BE2C (cell line): ENCODE data around the gene C1QB.

Experiments
- DNase-seq: peaks from one replicate; pipeline ENCODE4 v3.0.0-alpha.2; 2020
- H3K27me3 ChIP-seq: fragments of 250-450 bp; sonication (Bioruptor Pico); 2 replicates; pipeline ENCODE4 v1.5.1; 2020; ENCODE audit warnings: mild to moderate bottlenecking
- H3K36me3 ChIP-seq: fragments of 250-450 bp; sonication (Bioruptor Pico); 2 replicates; pipeline ENCODE4 v1.5.1; 2020; ENCODE audit warnings: mild to moderate bottlenecking
- H3K4me1 ChIP-seq: fragments of 250-450 bp; sonication (Bioruptor Pico); 2 replicates; pipeline ENCODE4 v1.5.1; 2020
- H3K4me3 ChIP-seq: 2 replicates; pipeline ENCODE4 v1.5.1; 2011; ENCODE audit warnings: low read depth, low read length
- H3K9me3 ChIP-seq: fragments of 250-450 bp; sonication (Bioruptor Pico); 2 replicates; pipeline ENCODE4 v1.5.1; 2020
- TF ChIP-seq, protein P1 (sequence below): IDR thresholded peaks from 2 replicates; pipeline ENCODE4 v1.5.1; 2012; ENCODE audit warnings: mild to moderate bottlenecking, low read depth, low read length

C1QB gene

GRCh38 chr1:22676916-22677583 lies 24.0 kb downstream of the C1QB start:
- no peaks in the 10 kb centered on the region for H3K36me3 ChIP-seq
- no peaks in the 10 kb centered on the region for H3K9me3 ChIP-seq
- H3K27me3 ChIP-seq = no peaks in the 10 kb centered on the region
- TF ChIP-seq, protein P1, sequence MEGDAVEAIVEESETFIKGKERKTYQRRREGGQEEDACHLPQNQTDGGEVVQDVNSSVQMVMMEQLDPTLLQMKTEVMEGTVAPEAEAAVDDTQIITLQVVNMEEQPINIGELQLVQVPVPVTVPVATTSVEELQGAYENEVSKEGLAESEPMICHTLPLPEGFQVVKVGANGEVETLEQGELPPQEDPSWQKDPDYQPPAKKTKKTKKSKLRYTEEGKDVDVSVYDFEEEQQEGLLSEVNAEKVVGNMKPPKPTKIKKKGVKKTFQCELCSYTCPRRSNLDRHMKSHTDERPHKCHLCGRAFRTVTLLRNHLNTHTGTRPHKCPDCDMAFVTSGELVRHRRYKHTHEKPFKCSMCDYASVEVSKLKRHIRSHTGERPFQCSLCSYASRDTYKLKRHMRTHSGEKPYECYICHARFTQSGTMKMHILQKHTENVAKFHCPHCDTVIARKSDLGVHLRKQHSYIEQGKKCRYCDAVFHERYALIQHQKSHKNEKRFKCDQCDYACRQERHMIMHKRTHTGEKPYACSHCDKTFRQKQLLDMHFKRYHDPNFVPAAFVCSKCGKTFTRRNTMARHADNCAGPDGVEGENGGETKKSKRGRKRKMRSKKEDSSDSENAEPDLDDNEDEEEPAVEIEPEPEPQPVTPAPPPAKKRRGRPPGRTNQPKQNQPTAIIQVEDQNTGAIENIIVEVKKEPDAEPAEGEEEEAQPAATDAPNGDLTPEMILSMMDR = no peak
- DNase-seq = no peak
- H3K4me3 ChIP-seq = no peak overlapping the region
- no peaks in the 10 kb centered on the region for H3K4me1 ChIP-seq

GRCh38 chr1:22677931-22678896 lies 25.2 kb downstream of the C1QB start:
- Histone ChIP-seq H3K27me3 (no peaks in the 10 kb centered on the region), H3K36me3 (no peaks in the 10 kb centered on the region), H3K4me3 (no peak overlapping the region), H3K4me1 (no peaks in the 10 kb centered on the region), H3K9me3 (no peaks in the 10 kb centered on the region)
- DNase-seq = no peak
- TF ChIP-seq, protein P1 = no peak

DNA sequence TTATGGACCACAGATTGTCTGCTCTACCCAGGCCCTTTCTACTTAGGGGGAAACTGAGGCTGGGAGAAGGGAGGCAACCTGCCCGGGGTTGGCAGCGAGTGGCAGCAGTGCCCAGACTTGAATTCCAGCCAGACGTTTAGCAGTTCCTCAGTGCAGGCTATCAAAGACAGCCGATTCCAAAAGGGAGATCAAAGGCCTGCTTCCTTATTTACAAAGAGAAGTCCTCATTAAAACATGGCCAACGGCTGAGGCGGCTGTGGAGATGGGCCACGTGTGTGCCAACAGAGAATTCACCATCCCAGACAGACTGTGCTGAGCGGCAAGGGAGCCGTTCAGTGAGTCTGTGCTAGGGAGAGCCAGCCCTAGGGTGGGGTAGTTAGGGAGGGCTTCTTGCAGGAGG lies 27.7 kb downstream of the C1QB start:
- H3K9me3 ChIP-seq = no peaks in the 10 kb centered on the region
- H3K36me3 ChIP-seq = no peaks in the 10 kb centered on the region
- H3K4me1 ChIP-seq = no peaks in the 10 kb centered on the region
- H3K4me3 ChIP-seq = no peak overlapping the region
- no peaks in the 10 kb centered on the region for H3K27me3 ChIP-seq
- TF ChIP-seq, protein P1 = no peak
- no peak for DNase-seq

DNA sequence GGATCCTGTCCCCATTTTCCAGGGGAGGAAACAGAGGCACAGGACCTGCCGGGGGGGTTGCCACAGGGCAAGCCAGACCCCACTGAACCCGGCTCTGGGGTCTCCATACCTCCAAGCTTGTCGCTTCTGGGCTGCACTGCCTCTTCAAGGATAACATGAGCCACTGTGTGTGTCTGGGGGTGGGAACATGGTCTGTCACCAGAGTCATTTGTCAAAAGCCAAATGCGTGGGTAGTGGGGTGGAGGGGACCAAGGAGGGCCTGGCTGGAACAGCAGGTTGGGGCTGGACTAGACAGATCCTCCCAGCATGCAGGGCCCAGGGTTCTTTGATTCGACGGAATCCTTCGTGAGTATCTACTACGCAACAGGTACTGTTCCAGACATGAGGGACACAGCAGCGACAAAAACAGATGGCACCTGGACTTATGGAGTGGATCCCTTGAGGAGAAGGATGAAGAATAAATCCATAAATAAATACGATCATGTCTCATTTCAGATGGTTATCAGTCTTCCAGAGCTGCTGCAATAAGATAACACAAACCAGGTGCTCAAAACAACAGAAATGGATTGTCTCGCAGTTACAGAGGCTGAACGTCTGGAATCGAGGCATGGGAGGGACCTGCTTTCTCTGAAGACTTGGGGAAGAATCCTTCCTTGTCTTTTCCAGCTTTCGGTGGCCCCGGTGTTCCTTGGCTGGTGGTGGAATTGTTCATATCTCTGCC lies 28.7 kb downstream of the C1QB start:
- Histone ChIP-seq H3K4me1 (no peaks in the 10 kb centered on the region), H3K9me3 (no peaks in the 10 kb centered on the region), H3K36me3 (no peaks in the 10 kb centered on the region), H3K27me3 (no peaks in the 10 kb centered on the region), H3K4me3 (no peak overlapping the region)
- no peak for DNase-seq
- TF ChIP-seq, protein P1 = no peak

DNA sequence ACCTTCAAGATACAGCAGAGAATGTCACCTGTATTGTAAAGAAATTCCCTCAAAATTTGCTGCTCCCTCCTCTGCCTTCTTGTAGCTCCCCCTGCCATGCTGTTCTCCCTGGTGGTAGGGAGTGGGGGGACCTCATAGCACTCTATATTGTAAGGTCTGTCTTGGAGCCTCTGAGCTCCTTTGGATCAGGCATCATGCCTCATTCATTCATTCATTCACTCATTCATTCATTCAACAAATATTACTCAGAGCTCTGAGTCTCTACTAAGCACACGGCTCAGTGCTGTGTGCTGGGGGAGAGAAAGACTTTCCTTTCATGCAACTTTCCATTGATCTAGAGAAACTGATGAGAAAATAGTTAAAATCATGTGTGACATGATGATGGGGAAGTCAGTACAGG lies 30.5 kb downstream of the C1QB start:
- no peak for DNase-seq
- Histone ChIP-seq H3K4me1 (no peaks in the 10 kb centered on the region), H3K36me3 (no peaks in the 10 kb centered on the region), H3K9me3 (no peaks in the 10 kb centered on the region), H3K27me3 (no peaks in the 10 kb centered on the region), H3K4me3 (no peak overlapping the region)
- TF ChIP-seq, protein P1 = no peak
